Smooth muscle cell of the umbilical artery (primary cell): ENCODE measurements around the gene DISP3. TPM values are rescaled to one million over a fixed set of nuclear protein-coding genes. Genes with fewer than 3 reads are reported as not detected.

ENCODE experiments used
- total RNA-seq: library from RNA; depleted of rRNA; stranded (reverse); fragments of >200 nt; gene quantifications from 2 replicates; pipeline ENCODE4 v1.2.3, GENCODE V29; 2014

DISP3 gene, protein sequence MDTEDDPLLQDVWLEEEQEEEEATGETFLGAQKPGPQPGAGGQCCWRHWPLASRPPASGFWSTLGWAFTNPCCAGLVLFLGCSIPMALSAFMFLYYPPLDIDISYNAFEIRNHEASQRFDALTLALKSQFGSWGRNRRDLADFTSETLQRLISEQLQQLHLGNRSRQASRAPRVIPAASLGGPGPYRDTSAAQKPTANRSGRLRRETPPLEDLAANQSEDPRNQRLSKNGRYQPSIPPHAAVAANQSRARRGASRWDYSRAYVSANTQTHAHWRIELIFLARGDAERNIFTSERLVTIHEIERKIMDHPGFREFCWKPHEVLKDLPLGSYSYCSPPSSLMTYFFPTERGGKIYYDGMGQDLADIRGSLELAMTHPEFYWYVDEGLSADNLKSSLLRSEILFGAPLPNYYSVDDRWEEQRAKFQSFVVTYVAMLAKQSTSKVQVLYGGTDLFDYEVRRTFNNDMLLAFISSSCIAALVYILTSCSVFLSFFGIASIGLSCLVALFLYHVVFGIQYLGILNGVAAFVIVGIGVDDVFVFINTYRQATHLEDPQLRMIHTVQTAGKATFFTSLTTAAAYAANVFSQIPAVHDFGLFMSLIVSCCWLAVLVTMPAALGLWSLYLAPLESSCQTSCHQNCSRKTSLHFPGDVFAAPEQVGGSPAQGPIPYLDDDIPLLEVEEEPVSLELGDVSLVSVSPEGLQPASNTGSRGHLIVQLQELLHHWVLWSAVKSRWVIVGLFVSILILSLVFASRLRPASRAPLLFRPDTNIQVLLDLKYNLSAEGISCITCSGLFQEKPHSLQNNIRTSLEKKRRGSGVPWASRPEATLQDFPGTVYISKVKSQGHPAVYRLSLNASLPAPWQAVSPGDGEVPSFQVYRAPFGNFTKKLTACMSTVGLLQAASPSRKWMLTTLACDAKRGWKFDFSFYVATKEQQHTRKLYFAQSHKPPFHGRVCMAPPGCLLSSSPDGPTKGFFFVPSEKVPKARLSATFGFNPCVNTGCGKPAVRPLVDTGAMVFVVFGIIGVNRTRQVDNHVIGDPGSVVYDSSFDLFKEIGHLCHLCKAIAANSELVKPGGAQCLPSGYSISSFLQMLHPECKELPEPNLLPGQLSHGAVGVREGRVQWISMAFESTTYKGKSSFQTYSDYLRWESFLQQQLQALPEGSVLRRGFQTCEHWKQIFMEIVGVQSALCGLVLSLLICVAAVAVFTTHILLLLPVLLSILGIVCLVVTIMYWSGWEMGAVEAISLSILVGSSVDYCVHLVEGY (N-terminal part only)
- under 0.01 TPM in 2 replicates for total RNA-seq

DNA sequence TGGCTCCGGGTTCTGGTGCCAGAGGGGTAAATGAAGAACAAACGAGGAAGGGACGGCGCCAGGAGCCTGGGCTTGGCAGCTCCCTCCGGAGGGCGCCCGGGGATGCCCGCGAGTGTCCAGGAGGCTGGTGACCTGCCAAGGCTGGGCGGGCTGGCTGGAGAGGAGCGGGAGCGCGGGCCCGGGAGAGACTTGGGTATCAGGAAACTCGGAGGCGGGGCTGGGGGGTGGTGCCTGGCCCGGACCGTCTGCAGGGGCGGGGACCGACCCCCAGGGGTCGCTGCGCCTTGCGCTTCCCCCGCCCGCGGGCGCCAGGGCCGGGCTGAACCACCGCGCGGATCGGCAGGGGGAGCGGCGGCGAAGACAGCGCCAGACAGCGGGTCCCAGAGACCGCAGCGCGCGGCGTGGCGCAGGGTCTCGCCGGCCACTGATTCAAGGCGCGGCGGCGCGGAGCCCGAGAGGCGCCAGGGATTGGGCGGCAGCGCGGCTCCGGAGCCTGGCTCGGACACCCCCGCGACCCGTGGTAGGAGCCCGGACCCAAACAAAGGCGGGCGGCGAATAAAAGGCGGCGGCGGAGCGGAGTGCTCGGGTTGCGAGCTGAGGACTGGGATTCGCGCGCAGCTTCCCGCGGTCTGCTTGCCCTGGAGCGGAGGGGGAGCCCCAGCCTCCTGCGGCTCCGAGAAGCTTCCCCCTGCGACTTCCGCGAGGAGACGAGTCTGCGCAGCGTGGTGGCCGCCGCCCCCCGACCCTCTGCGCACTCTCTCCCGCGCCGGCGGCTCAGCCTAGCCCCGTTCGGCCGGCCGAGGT lies at the start of gene DISP3:
Gene DISP3, plus strand, starts transcription at position 585 of the 804 bp plus-strand sequence. CDS start 21,838 bp downstream, outside the sequence.

Other genes starting within 250 kb of the DISP3 start
- 38.3 and 59.1 TPM in 2 replicates for gene MTOR, start 216.6 kb upstream of the DISP3 start, total RNA-seq
- 3.0 and 7.3 TPM in 2 replicates for gene UBIAD1, start 206.0 kb upstream of the DISP3 start, total RNA-seq
- 1.6 and 3.6 TPM in 2 replicates for gene FBXO2, start 175.3 kb downstream of the DISP3 start, total RNA-seq
- gene FBXO44, start 175.7 kb downstream of the DISP3 start, total RNA-seq = 7.1 and 12.2 TPM in 2 replicates
- gene FBXO6, start 185.0 kb downstream of the DISP3 start, total RNA-seq = 3.3 and 5.9 TPM in 2 replicates
- gene MAD2L2, start 202.0 kb downstream of the DISP3 start, total RNA-seq = 26.7 and 38.0 TPM in 2 replicates
- gene DRAXIN, start 212.6 kb downstream of the DISP3 start, total RNA-seq = under 0.01 and 1.2 TPM in 2 replicates